ENCODE results near the gene NAA38.

The NAA38 gene

DNA sequence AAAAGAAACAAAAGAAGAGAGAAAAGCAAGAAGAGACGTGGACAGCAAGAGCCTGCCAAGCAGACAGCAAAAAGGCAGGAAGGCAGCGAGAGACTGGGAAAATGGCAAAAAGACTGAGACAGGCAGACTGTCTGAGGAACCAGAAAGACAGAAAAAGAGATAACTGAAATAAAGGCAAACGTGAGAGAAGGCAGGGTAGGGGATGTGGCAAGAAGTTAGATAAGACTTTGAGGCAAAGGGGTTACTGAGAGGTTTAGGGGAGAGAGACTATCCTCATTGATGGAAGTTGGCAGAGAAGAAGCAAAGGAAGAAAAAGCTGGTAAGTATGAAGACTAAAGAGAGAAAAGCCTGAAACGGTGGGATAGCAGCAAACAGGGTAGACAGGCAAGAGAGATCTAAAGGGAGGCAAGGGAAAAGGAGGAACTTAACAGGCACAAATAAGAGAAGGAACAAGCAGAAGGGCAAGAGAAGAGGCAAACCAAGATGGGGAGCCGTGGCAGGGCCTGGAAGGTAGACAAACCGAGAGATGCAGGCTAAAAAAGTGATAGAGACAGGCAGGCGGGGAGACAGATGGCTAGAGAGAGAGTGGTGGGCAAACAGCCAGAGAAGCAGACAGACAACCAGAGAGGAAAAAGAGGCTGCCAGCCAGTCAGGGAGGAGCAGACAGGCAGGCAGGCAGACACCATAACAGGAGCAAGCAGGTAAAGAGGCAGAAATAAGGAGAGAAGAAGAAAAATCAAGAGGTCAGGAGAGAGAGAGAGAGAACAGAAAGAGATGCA, 24.1 kb upstream of the NAA38 start:
- no peak overlapping the region for H2AK5ac ChIP-seq (ENCODE audit: low read length, severe bottlenecking)
- peaks cover 6% of the 10 kb centered on the region for H3K4me1 ChIP-seq (ENCODE audit: control insufficient read depth, insufficient read depth, low read depth, low read length)
- 85% methylated on average over 7 of the region's 7 CpGs for WGBS
- H2AFZ ChIP-seq (ENCODE audit: low read depth, low read length), result no peak overlapping the region
- no peak overlapping the region for H3K23ac ChIP-seq (ENCODE audit: low read length in 2 of 2)
- H3K14ac ChIP-seq (ENCODE audit: low read length in 2 of 2), result no peak overlapping the region
- no peak overlapping the region for H2BK120ac ChIP-seq (ENCODE audit: low read depth, low read length)
- H2BK5ac ChIP-seq (ENCODE audit: low read depth, low read length, poor library complexity, severe bottlenecking), result no peak overlapping the region
- H3K27ac ChIP-seq (ENCODE audit: low read length, poor library complexity, severe bottlenecking), result no peak overlapping the region
- H3K79me1 ChIP-seq (replicated peaks; ENCODE audit: low read length, poor library complexity, severe bottlenecking), result peaks cover 7% of the 10 kb centered on the region
- no peak overlapping the region for H3K4me2 ChIP-seq (ENCODE audit: low read length, poor library complexity, severe bottlenecking)
- peak overlapping the region; percentile 45 for H4K8ac ChIP-seq (ENCODE audit: low read length)
- H3K27me3 ChIP-seq (ENCODE audit: control insufficient read depth in 1 of 2, insufficient read depth in 1 of 2, low read length in 2 of 2), result no peaks in the 10 kb centered on the region
- no peak overlapping the region for H3K18ac ChIP-seq (ENCODE audit: low read depth in 1 of 2, low read length in 2 of 2)
- H3K9me3 ChIP-seq (ENCODE audit: control insufficient read depth, low read length), result no peaks in the 10 kb centered on the region
- H2BK15ac ChIP-seq (ENCODE audit: low read depth, poor library complexity, severe bottlenecking), result no peak overlapping the region
- H3K4ac ChIP-seq (ENCODE audit: low read depth in 1 of 2, low read length in 2 of 2), result no peak overlapping the region
- no peak overlapping the region for H3K9ac ChIP-seq (ENCODE audit: low read length)
- H4K91ac ChIP-seq (ENCODE audit: low read length), result no peak overlapping the region
- no peak for DNase-seq
- H2BK12ac ChIP-seq (ENCODE audit: low read length in 2 of 2), result no peak overlapping the region
- peaks cover 4 to 50% of the 10 kb centered on the region in 2 experiments for H3K36me3 ChIP-seq (ENCODE audit: control insufficient read depth in 1 of 2, insufficient read depth in 2 of 2, low read depth in 1 of 2, low read length in 2 of 2)
- no peak overlapping the region for H3K4me3 ChIP-seq (ENCODE audit: insufficient read depth in 1 of 2, low read depth in 1 of 2, low read length in 2 of 2)

DNA sequence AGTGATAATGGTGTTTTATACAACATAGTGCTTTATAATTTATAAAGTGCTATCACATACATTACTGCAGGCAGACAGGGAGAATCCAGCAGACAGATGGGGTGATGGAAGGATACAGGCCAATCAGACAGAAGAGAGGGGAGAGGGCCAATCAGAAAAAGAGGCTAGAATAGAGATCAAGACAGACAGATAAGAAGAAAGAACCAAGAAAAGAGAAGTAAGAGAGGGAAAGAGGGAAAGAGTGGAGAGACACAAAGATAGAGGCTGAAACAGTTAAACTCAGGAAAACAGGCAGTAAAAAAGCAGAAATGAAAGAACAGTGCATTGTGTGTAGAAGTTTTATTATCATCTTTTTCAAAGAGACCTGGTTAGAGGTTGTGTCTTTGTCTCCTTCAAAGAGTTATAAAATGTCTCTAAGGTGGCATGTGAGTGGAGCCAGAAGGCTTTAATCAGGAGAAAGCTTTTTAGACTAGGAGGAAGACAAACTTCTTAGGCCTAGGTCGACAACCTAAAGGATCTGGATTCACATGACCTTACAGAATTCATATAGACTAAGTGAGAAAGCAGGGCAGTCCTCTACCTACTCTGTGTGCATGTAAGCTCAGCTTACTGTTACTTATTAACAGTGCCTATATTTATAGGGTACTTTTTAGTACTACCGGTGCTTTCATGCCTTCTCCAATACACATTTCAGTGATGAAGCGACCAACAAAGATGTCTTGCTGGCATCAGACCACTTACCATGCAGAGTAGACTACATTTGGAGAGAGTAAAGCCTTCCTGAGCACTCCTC, 22.9 kb upstream of the NAA38 start:
- Histone ChIP-seq H2BK12ac (ENCODE audit: low read length in 2 of 2) (no peak overlapping the region), H2BK5ac (ENCODE audit: low read depth, low read length, poor library complexity, severe bottlenecking) (no peak overlapping the region), H2BK15ac (ENCODE audit: low read depth, poor library complexity, severe bottlenecking) (no peak overlapping the region), H4K8ac (ENCODE audit: low read length) (no peak overlapping the region), H3K36me3 (ENCODE audit: control insufficient read depth in 1 of 2, insufficient read depth in 2 of 2, low read depth in 1 of 2, low read length in 2 of 2) (peaks cover 4 to 58% of the 10 kb centered on the region in 2 experiments), H2AFZ (ENCODE audit: low read depth, low read length) (no peak overlapping the region), H2AK5ac (ENCODE audit: low read length, severe bottlenecking) (no peak overlapping the region), H3K79me1 (replicated peaks; ENCODE audit: low read length, poor library complexity, severe bottlenecking) (peaks cover 7% of the 10 kb centered on the region), H3K4ac (ENCODE audit: low read depth in 1 of 2, low read length in 2 of 2) (no peak overlapping the region), H3K27ac (ENCODE audit: low read length, poor library complexity, severe bottlenecking) (no peak overlapping the region), H3K9ac (ENCODE audit: low read length) (no peak overlapping the region), H3K9me3 (ENCODE audit: control insufficient read depth, low read length) (no peaks in the 10 kb centered on the region), H3K14ac (ENCODE audit: low read length in 2 of 2) (no peak overlapping the region), H3K4me2 (ENCODE audit: low read length, poor library complexity, severe bottlenecking) (no peak overlapping the region), H3K27me3 (ENCODE audit: control insufficient read depth in 1 of 2, insufficient read depth in 1 of 2, low read length in 2 of 2) (no peaks in the 10 kb centered on the region), H3K18ac (ENCODE audit: low read depth in 1 of 2, low read length in 2 of 2) (no peak overlapping the region), H3K23ac (ENCODE audit: low read length in 2 of 2) (no peak overlapping the region), H3K4me3 (ENCODE audit: insufficient read depth in 1 of 2, low read depth in 1 of 2, low read length in 2 of 2) (no peak overlapping the region), H4K91ac (ENCODE audit: low read length) (no peak overlapping the region), H3K4me1 (ENCODE audit: control insufficient read depth, insufficient read depth, low read depth, low read length) (peaks cover 4% of the 10 kb centered on the region), H2BK120ac (ENCODE audit: low read depth, low read length) (no peak overlapping the region)
- DNase-seq, result no peak
- 95% methylated on average over 3 of the region's 3 CpGs for WGBS

DNA sequence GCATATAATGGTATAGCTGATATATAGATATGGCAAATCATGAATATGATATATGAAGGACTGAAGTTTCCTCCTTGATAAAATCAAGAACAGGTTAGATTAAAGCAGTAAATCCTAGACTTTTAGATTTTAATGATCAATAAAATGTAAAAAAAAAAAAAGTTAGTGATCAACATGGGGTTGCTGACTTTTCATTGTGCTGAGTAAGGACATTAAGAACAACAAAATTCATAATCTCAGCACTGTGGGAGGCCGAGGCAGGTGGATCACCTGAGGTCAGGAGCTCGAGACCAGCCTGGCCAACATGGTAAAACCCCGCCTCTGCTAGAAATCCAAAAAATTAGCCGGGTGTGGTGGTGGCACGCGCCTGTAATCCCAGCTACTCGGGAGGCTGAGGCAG, 20.9 kb upstream of the NAA38 start:
- Histone ChIP-seq H3K23ac (ENCODE audit: low read length in 2 of 2) (no peak overlapping the region), H3K36me3 (ENCODE audit: control insufficient read depth in 1 of 2, insufficient read depth in 2 of 2, low read depth in 1 of 2, low read length in 2 of 2) (peaks cover 4 to 70% of the 10 kb centered on the region in 2 experiments), H2AFZ (ENCODE audit: low read depth, low read length) (no peak overlapping the region), H4K8ac (ENCODE audit: low read length) (no peak overlapping the region), H2AK5ac (ENCODE audit: low read length, severe bottlenecking) (no peak overlapping the region), H3K4me1 (ENCODE audit: control insufficient read depth, insufficient read depth, low read depth, low read length) (peaks cover 4% of the 10 kb centered on the region), H3K14ac (ENCODE audit: low read length in 2 of 2) (no peak overlapping the region), H3K4me3 (ENCODE audit: insufficient read depth in 1 of 2, low read depth in 1 of 2, low read length in 2 of 2) (no peak overlapping the region), H3K9me3 (ENCODE audit: control insufficient read depth, low read length) (no peaks in the 10 kb centered on the region), H2BK5ac (ENCODE audit: low read depth, low read length, poor library complexity, severe bottlenecking) (no peak overlapping the region), H3K4ac (ENCODE audit: low read depth in 1 of 2, low read length in 2 of 2) (no peak overlapping the region), H4K91ac (ENCODE audit: low read length) (no peak overlapping the region), H3K27ac (ENCODE audit: low read length, poor library complexity, severe bottlenecking) (no peak overlapping the region), H2BK120ac (ENCODE audit: low read depth, low read length) (no peak overlapping the region), H3K9ac (ENCODE audit: low read length) (no peak overlapping the region), H3K18ac (ENCODE audit: low read depth in 1 of 2, low read length in 2 of 2) (no peak overlapping the region), H3K27me3 (ENCODE audit: control insufficient read depth in 1 of 2, insufficient read depth in 1 of 2, low read length in 2 of 2) (no peaks in the 10 kb centered on the region), H3K79me1 (replicated peaks; ENCODE audit: low read length, poor library complexity, severe bottlenecking) (peaks cover 14% of the 10 kb centered on the region), H2BK15ac (ENCODE audit: low read depth, poor library complexity, severe bottlenecking) (no peak overlapping the region), H2BK12ac (ENCODE audit: low read length in 2 of 2) (no peak overlapping the region), H3K4me2 (ENCODE audit: low read length, poor library complexity, severe bottlenecking) (no peak overlapping the region)
- DNase-seq, result no peak
- WGBS, result 97% methylated on average over 7 of the region's 7 CpGs

DNA sequence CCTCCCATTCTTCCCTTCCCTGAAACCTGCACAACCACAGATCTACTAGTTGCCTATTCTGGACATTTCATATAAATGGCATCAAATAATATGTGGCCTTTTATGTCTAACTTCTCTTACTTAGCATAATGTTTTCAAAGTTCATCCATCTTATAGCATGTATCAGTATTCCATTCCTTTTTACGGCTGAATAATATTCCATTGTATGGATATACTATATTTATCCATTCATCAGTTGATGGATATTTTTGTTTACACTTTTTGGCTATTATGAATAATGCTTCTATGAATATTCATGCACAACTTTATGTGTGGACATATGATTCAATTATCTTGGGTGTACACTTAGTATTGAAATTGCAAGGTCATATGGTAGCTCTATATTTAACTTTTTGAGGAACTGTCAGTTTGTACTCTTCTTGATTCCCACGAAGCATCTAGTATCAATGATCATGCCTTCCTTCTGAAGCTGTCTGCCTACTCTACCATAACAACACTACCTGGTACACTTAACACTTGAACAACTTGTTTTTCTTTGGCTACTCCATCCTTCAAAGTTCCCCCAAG, 18.5 kb upstream of the NAA38 start:
- no peak overlapping the region for H2BK12ac ChIP-seq (ENCODE audit: low read length in 2 of 2)
- no peak overlapping the region for H2BK15ac ChIP-seq (ENCODE audit: low read depth, poor library complexity, severe bottlenecking)
- H3K9me3 ChIP-seq (ENCODE audit: control insufficient read depth, low read length), result no peaks in the 10 kb centered on the region
- H3K4ac ChIP-seq (ENCODE audit: low read depth in 1 of 2, low read length in 2 of 2), result no peak overlapping the region
- H3K23ac ChIP-seq (ENCODE audit: low read length in 2 of 2), result no peak overlapping the region
- H2AFZ ChIP-seq (ENCODE audit: low read depth, low read length), result no peak overlapping the region
- peaks cover 3 to 63% of the 10 kb centered on the region in 2 experiments for H3K36me3 ChIP-seq (ENCODE audit: control insufficient read depth in 1 of 2, insufficient read depth in 2 of 2, low read depth in 1 of 2, low read length in 2 of 2)
- no peak for DNase-seq
- H2BK5ac ChIP-seq (ENCODE audit: low read depth, low read length, poor library complexity, severe bottlenecking), result no peak overlapping the region
- H3K14ac ChIP-seq (ENCODE audit: low read length in 2 of 2), result no peak overlapping the region
- H3K4me2 ChIP-seq (ENCODE audit: low read length, poor library complexity, severe bottlenecking), result no peak overlapping the region
- no peak overlapping the region for H3K9ac ChIP-seq (ENCODE audit: low read length)
- H4K8ac ChIP-seq (ENCODE audit: low read length), result no peak overlapping the region
- no peaks in the 10 kb centered on the region for H3K27me3 ChIP-seq (ENCODE audit: control insufficient read depth in 1 of 2, insufficient read depth in 1 of 2, low read length in 2 of 2)
- no peak overlapping the region for H4K91ac ChIP-seq (ENCODE audit: low read length)
- no peak overlapping the region for H3K18ac ChIP-seq (ENCODE audit: low read depth in 1 of 2, low read length in 2 of 2)
- no peak overlapping the region for H2AK5ac ChIP-seq (ENCODE audit: low read length, severe bottlenecking)
- H3K79me1 ChIP-seq (replicated peaks; ENCODE audit: low read length, poor library complexity, severe bottlenecking), result peaks cover 17% of the 10 kb centered on the region
- H3K4me3 ChIP-seq (ENCODE audit: insufficient read depth in 1 of 2, low read depth in 1 of 2, low read length in 2 of 2), result no peak overlapping the region
- peaks cover 2% of the 10 kb centered on the region for H3K4me1 ChIP-seq (ENCODE audit: control insufficient read depth, insufficient read depth, low read depth, low read length)
- no peak overlapping the region for H2BK120ac ChIP-seq (ENCODE audit: low read depth, low read length)
- 100% methylated on average over 1 of the region's 2 CpGs for WGBS
- H3K27ac ChIP-seq (ENCODE audit: low read length, poor library complexity, severe bottlenecking), result no peak overlapping the region
